ENCODE measurements around the gene BUB1B. TPM values are rescaled to one million over a fixed set of nuclear protein-coding genes. Genes with fewer than 3 reads are reported as not detected.
"Not testable (repeated sequence)": the region's sequence is repeated elsewhere in the genome, so short reads cannot be mapped to it uniquely, and the experiment has no call there.

Gene BUB1B
- total RNA-seq = 11.8 TPM
- 10 to 100 TPM; 10.8 to 20.7 (median 14.7) TPM for polyA plus RNA-seq (ENCODE audit: insufficient read depth in 1 of 8, insufficient read length in 8 of 8, low replicate concordance in 1 of 8)
- long read RNA-seq, donor 1, partial matches to known transcripts = 0 of 1 reads
- long read RNA-seq, donor 1, other reads (novel, unspliced or antisense) = 0 of 1 reads
- long read RNA-seq, donor 2 = 0 reads
- long read RNA-seq, donor 3 = 0 reads
- long read RNA-seq, donor 4 = 0 reads
- long read RNA-seq, donor 5, partial matches to known transcripts = 5 of 8 reads
- long read RNA-seq, donor 5, other reads (novel, unspliced or antisense) = 0 of 8 reads
- long read RNA-seq, donor 6 = 0 reads
- long read RNA-seq, donor 7 = 0 reads
- long read RNA-seq, donor 8, partial matches to known transcripts = 0 of 1 reads
- long read RNA-seq, donor 8, other reads (novel, unspliced or antisense) = 0 of 1 reads
- long read RNA-seq, donor 9, partial matches to known transcripts = 0 of 2 reads
- long read RNA-seq, donor 9, other reads (novel, unspliced or antisense) = 0 of 2 reads
- long read RNA-seq, donor 10 = 0 reads
- long read RNA-seq, donor 11 = 0 reads

GRCh38 chr15:40160689-40161688 lies at the start of gene BUB1B:
TSS of gene BUB1B (plus strand) at chr15:40161069. CDS start at chr15:40161221, 152 bp downstream.
- peak; percentile 98 for DNase-seq
- WGBS (ENCODE audit: insufficient coverage) = under 1% methylated on average over 48 of the region's 54 CpGs
- H3K27ac ChIP-seq (ENCODE audit: low read length) = no peak within 1 kb of the TSS
- peaks cover 9% of the 10 kb centered on the region for H3K4me1 ChIP-seq (ENCODE audit: control insufficient read depth, insufficient read depth, low read length)
- H3K9me3 ChIP-seq (replicated peaks; ENCODE audit: control insufficient read depth, low read depth, low read length) = no peaks in the 10 kb centered on the region
- H3K4me3 ChIP-seq (ENCODE audit: low read length) = peak within 1 kb of the TSS; percentile 64
- H3K36me3 ChIP-seq (ENCODE audit: control insufficient read depth, insufficient read depth, low read length) = peaks cover 2% of the 10 kb centered on the region
- H3K27me3 ChIP-seq (ENCODE audit: control insufficient read depth, insufficient read depth, low read length) = no peaks in the 10 kb centered on the region

DNA sequence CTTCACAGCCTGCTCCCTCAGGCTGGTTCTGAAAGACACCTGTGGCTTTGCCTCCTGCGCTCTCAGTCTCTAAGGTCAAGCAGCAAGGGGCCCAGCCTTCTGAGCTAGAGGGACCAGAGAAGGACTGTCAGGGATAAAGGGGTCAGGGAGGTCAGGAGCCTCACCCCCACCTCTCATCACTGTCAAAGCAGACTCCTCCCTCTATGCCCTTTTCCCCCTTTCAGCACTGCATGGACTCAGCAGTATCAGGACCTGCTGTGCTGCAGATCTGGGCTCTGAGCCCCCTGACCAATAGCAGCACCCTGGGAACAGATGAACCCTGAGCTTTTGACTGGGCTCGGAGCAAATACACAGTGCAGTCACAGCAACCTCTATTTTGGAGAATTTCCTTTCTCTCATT lies 49.0 kb upstream of the BUB1B start:
- DNase-seq = no peak
- peaks cover 29% of the 10 kb centered on the region for H3K27me3 ChIP-seq (ENCODE audit: control insufficient read depth, insufficient read depth, low read length)
- H3K27ac ChIP-seq (ENCODE audit: low read length) = no peak overlapping the region
- H3K36me3 ChIP-seq (ENCODE audit: control insufficient read depth, insufficient read depth, low read length) = no peaks in the 10 kb centered on the region
- no peak overlapping the region for H3K4me3 ChIP-seq (ENCODE audit: low read length)
- no peaks in the 10 kb centered on the region for H3K9me3 ChIP-seq (replicated peaks; ENCODE audit: control insufficient read depth, low read depth, low read length)
- H3K4me1 ChIP-seq (ENCODE audit: control insufficient read depth, insufficient read depth, low read length) = peaks cover 28% of the 10 kb centered on the region
- no CpG with 5 or more reads among the region's 2 CpGs for WGBS (ENCODE audit: insufficient coverage)

GRCh38 chr15:40112789-40113188 lies 48.1 kb upstream of the BUB1B start:
- Histone ChIP-seq H3K27ac (ENCODE audit: low read length) (no peak overlapping the region), H3K36me3 (ENCODE audit: control insufficient read depth, insufficient read depth, low read length) (no peaks in the 10 kb centered on the region), H3K4me1 (ENCODE audit: control insufficient read depth, insufficient read depth, low read length) (peaks cover 19% of the 10 kb centered on the region), H3K4me3 (ENCODE audit: low read length) (no peak overlapping the region), H3K27me3 (ENCODE audit: control insufficient read depth, insufficient read depth, low read length) (peaks cover 29% of the 10 kb centered on the region), H3K9me3 (replicated peaks; ENCODE audit: control insufficient read depth, low read depth, low read length) (no peaks in the 10 kb centered on the region)
- no peak for DNase-seq
- WGBS (ENCODE audit: insufficient coverage) = 59% methylated on average over 17 of the region's 24 CpGs

DNA sequence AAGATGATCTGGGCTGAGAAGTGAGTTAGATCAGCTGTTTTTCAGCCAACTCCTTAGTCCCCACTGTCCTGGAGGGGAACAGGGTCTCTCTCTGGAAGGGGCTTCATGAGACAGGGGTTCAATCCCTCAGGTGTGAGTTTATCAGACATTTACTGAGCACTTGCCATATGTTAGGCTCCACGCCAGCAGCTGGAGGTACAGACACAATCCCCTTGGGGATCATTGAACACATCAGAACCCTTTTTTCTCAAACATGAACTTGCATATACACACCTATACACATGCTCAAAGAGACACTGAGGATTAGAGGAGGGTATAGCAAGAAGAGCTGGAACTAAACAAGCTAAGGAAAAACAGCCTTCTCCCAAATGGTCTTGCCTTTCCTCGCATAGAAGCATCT lies 46.7 kb upstream of the BUB1B start:
- H3K27me3 ChIP-seq (ENCODE audit: control insufficient read depth, insufficient read depth, low read length) = peaks cover 29% of the 10 kb centered on the region
- no peak overlapping the region for H3K4me3 ChIP-seq (ENCODE audit: low read length)
- H3K4me1 ChIP-seq (ENCODE audit: control insufficient read depth, insufficient read depth, low read length) = peaks cover 10% of the 10 kb centered on the region
- no peak for DNase-seq
- H3K36me3 ChIP-seq (ENCODE audit: control insufficient read depth, insufficient read depth, low read length) = no peaks in the 10 kb centered on the region
- H3K27ac ChIP-seq (ENCODE audit: low read length) = no peak overlapping the region
- no peaks in the 10 kb centered on the region for H3K9me3 ChIP-seq (replicated peaks; ENCODE audit: control insufficient read depth, low read depth, low read length)
- WGBS (ENCODE audit: insufficient coverage) = no CpG with 5 or more reads among the region's 2 CpGs

DNA sequence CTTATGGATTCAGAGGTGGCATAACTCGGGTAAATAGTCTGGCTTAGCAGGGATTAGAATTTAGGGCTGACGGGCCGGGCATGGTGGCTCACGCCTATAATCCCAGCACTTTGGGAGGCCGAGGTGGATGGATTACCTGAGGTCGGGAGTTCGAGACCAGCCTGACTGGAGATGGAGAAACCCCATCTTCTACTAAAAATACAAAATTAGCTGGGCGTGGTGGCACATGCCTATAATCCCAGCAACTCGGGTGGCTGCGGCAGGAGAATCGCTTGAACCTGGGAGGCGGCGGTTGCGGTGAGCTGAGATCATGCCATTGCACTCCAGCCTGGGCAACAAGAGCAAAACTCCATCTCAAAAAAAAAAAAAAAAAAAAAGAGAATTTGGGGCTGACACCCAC lies 45.8 kb upstream of the BUB1B start:
- not testable (repeated sequence) for DNase-seq; H3K4me3 ChIP-seq (ENCODE audit: low read length); H3K9me3 ChIP-seq (replicated peaks; ENCODE audit: control insufficient read depth, low read depth, low read length); H3K4me1 ChIP-seq (ENCODE audit: control insufficient read depth, insufficient read depth, low read length); H3K36me3 ChIP-seq (ENCODE audit: control insufficient read depth, insufficient read depth, low read length); H3K27ac ChIP-seq (ENCODE audit: low read length)
- H3K27me3 ChIP-seq (ENCODE audit: control insufficient read depth, insufficient read depth, low read length) = peaks cover 29% of the 10 kb centered on the region
- 93% methylated on average over 10 of the region's 14 CpGs for WGBS (ENCODE audit: insufficient coverage)

- Histone ChIP-seq H3K27me3 (ENCODE audit: control insufficient read depth, insufficient read depth, low read length) (peaks cover 29% of the 10 kb centered on the region), H3K4me3 (ENCODE audit: low read length) (no peak overlapping the region), H3K4me1 (ENCODE audit: control insufficient read depth, insufficient read depth, low read length) (peaks cover 6% of the 10 kb centered on the region), H3K36me3 (ENCODE audit: control insufficient read depth, insufficient read depth, low read length) (no peaks in the 10 kb centered on the region), H3K27ac (ENCODE audit: low read length) (no peak overlapping the region), H3K9me3 (replicated peaks; ENCODE audit: control insufficient read depth, low read depth, low read length) (no peaks in the 10 kb centered on the region)
- DNase-seq = peak; percentile 54
- 30% methylated on average over 6 of the region's 8 CpGs for WGBS (ENCODE audit: insufficient coverage)
Measured at GRCh38 chr15:40115670-40116093, 45.2 kb upstream of the BUB1B start.

DNA sequence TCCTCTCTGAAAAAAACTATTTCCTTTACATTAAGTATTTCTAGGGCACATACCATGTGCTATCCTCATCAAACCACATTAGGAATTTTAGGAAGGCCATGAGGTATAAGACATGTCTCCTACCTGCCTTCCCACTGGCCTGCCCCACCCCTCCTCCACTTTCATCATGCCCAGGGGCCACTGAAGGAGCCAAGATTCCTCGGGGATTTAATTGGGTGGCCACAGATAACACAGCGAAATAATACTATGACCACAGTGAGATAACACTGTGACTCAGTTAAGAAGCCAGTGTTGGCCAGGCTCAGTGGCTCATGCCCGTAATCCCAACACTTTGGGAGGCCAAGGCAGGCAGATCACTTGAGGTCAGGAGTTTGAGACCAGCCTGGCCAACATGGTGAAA lies 42.4 kb upstream of the BUB1B start:
- no peak overlapping the region for H3K27ac ChIP-seq (ENCODE audit: low read length)
- WGBS (ENCODE audit: insufficient coverage) = no CpG with 5 or more reads among the region's 3 CpGs
- DNase-seq = no peak

DNA sequence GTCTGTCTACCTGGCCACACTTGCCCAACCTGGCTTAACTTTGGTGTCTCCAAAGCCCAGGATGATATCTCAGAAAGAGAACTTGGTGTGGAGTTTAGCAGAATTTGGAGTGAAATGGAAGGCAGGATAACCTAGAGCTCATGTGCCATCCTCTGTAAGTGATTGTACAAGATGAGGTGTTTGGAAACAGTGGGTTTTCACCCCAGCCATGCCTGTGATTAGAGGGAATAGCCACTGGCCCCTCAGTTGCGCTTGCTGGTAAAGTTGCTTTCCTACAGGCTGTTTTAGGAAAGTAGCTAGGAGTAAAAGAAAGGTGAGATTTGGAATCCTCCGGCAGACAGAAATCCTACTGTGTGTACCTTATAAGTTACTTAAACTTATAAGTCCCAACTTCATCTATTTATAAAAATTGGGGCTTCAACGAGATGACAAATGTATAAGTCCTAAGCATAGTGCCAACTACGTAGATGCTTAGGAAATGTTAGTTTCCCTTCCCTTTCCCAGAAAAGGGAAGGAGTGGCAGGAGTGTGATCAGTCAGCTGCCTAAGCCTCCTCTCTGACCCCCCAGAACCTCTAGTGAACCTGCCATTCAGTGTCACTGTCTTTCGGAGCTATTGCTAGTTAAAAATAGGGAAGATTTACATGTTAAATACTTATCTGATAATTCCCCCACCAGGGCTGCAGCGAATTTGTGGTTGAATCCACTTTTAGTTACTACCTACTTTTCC lies 38.8 kb upstream of the BUB1B start:
- Histone ChIP-seq H3K9me3 (replicated peaks; ENCODE audit: control insufficient read depth, low read depth, low read length) (no peaks in the 10 kb centered on the region), H3K36me3 (ENCODE audit: control insufficient read depth, insufficient read depth, low read length) (no peaks in the 10 kb centered on the region), H3K4me1 (ENCODE audit: control insufficient read depth, insufficient read depth, low read length) (no peaks in the 10 kb centered on the region), H3K27ac (ENCODE audit: low read length) (peak overlapping the region; percentile 29), H3K27me3 (ENCODE audit: control insufficient read depth, insufficient read depth, low read length) (no peaks in the 10 kb centered on the region), H3K4me3 (ENCODE audit: low read length) (no peak overlapping the region)
- no CpG with 5 or more reads among the region's 6 CpGs for WGBS (ENCODE audit: insufficient coverage)
- peak; percentile 71 for DNase-seq

More for the DNA sequence above, 42.4 kb upstream of the BUB1B start:
- Histone ChIP-seq H3K27me3 (ENCODE audit: control insufficient read depth, insufficient read depth, low read length) (peaks cover 11% of the 10 kb centered on the region), H3K4me1 (ENCODE audit: control insufficient read depth, insufficient read depth, low read length) (peaks cover 6% of the 10 kb centered on the region), H3K36me3 (ENCODE audit: control insufficient read depth, insufficient read depth, low read length) (no peaks in the 10 kb centered on the region), H3K4me3 (ENCODE audit: low read length) (no peak overlapping the region), H3K9me3 (replicated peaks; ENCODE audit: control insufficient read depth, low read depth, low read length) (no peaks in the 10 kb centered on the region)

DNA sequence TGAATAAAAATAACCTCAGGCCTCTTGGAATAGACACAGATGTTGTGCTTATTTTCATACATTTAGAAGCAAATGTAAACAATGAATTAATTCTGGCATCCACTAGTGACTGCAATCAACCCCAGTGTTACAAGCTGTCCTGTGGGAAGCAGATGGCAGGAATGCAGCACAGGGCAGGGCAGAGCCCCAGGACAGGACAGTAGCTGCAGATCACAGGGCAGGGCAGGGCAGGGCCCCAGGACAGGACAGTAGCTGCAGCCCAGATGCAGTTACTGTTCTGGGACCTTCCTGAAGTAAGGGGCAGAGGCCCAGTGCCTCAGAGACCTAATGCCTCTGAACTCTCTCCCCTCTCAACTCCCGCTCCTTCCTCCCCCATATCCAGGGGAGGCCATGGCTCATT lies 37.9 kb upstream of the BUB1B start:
- H3K4me1 ChIP-seq (ENCODE audit: control insufficient read depth, insufficient read depth, low read length); H3K4me3 ChIP-seq (ENCODE audit: low read length); H3K27ac ChIP-seq (ENCODE audit: low read length); H3K27me3 ChIP-seq (ENCODE audit: control insufficient read depth, insufficient read depth, low read length); H3K36me3 ChIP-seq (ENCODE audit: control insufficient read depth, insufficient read depth, low read length); H3K9me3 ChIP-seq (replicated peaks; ENCODE audit: control insufficient read depth, low read depth, low read length); DNase-seq: not testable (repeated sequence)
- 89% methylated on average over 1 of the region's 1 CpG for WGBS (ENCODE audit: insufficient coverage)
